OCI-LY3 (cell line): Measurements from ENCODE around the gene ZNF423.

Experiments used
- H2AFZ ChIP-seq: fragments of 200-600, 300-600 bp; shearing (Covaris generic); 2 replicates; pipeline ENCODE4 v1.6.0; 2014; ENCODE audit warnings: antibody characterized with exemption, low read depth, low read length
- H3K27ac ChIP-seq: fragments of 200-600, 300-600 bp; sonication (generic); 2 replicates; pipeline ENCODE4 v1.5.1; 2014; ENCODE audit warnings: mild to moderate bottlenecking, low read length, moderate library complexity, mixed read lengths
- H3K27me3 ChIP-seq: fragments of 200-600, 300-600 bp; sonication (generic); 2 replicates; pipeline ENCODE4 v1.6.1; 2014; ENCODE audit warnings: low read depth, low read length, mixed read lengths
- H3K36me3 ChIP-seq: fragments of 200-600, 300-600 bp; sonication (generic); replicated peaks from 2 replicates; pipeline ENCODE3; 2014; ENCODE audit warnings: low read depth, low read length, mixed read lengths
- H3K4me1 ChIP-seq: fragments of 300-600, 200-600 bp; sonication (generic); 2 replicates; pipeline ENCODE4 v1.6.1; 2014; ENCODE audit warnings: low read length, mixed read lengths
- H3K4me2 ChIP-seq: fragments of 200-600, 300-600 bp; sonication (generic); 2 replicates; pipeline ENCODE4 v1.6.1; 2014; ENCODE audit warnings: low read length, mixed read lengths
- H3K4me3 ChIP-seq: fragments of 300-600, 200-600 bp; sonication (generic); 2 replicates; pipeline ENCODE4 v1.5.1; 2014; ENCODE audit warnings: antibody characterized with exemption, mild to moderate bottlenecking, low read length, moderate library complexity
- H3K79me2 ChIP-seq: fragments of 300-600, 200-600 bp; shearing (Covaris generic); 2 replicates; pipeline ENCODE4 v1.6.1; 2014; ENCODE audit warnings: mild to moderate bottlenecking, low read length, mixed read lengths
- H3K9ac ChIP-seq: fragments of 300-600, 200-600 bp; shearing (Covaris generic); 2 replicates; pipeline ENCODE4 v1.6.0; 2014; ENCODE audit warnings: mild to moderate bottlenecking, low read length, moderate library complexity
- H3K9me3 ChIP-seq: fragments of 200-600, 300-600 bp; shearing (Covaris generic); 2 replicates; pipeline ENCODE4 v1.6.1; 2014; ENCODE audit warnings: low read length, mixed read lengths; ENCODE audit not compliant: insufficient read depth
- H4K20me1 ChIP-seq: fragments of 200-600, 300-600 bp; sonication (generic); 2 replicates; pipeline ENCODE4 v1.6.1; 2016; ENCODE audit warnings: low read length, mixed read lengths; ENCODE audit not compliant: insufficient read depth
- EZH2phosphoT487 ChIP-seq: fragments of 200-600 bp; shearing (Covaris generic); IDR thresholded peaks from 2 replicates; pipeline ENCODE4 v1.6.1; 2018; ENCODE audit warnings: antibody characterized with exemption, mixed run types, low read depth
- TF ChIP-seq, protein P1 (sequence below): fragments of 200-600, 300-600 bp; sonication (generic); IDR thresholded peaks from 2 replicates; pipeline ENCODE4 v1.5.1; 2014; ENCODE audit warnings: antibody characterized with exemption, low read length, low read depth

The ZNF423 gene

DNA sequence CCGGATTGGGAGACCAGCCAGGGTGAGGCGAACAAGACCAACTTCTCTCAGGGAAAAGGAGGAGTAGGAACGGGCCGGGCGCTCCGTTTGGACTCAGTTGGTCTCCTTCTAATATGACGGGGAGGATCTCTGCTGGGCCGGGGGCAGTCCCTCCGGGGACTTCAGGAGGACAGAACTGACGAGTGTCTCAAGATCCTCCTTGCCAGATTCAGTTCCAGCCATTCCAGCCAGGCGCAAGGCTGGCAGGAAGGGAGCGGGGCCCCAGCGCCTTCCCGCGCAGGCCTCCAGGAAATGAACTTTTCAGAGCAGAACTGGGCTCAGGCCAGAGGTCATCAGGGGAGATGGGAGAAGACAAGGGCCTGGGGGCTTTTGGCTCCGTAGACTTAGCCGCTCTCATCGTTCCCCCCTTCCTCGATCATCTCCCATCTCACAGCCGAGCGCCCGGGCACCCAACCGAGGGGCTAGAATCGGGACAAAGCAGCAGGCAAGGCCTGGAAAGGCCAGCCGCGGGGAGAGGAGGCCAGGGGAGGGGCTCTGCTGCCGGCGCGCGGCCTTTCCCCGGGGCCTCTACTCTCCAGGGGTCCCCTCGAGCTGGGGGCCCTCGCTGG, 1.6 kb downstream of the ZNF423 start:
- H3K4me3 ChIP-seq, result peak overlapping the region; percentile 86

DNA sequence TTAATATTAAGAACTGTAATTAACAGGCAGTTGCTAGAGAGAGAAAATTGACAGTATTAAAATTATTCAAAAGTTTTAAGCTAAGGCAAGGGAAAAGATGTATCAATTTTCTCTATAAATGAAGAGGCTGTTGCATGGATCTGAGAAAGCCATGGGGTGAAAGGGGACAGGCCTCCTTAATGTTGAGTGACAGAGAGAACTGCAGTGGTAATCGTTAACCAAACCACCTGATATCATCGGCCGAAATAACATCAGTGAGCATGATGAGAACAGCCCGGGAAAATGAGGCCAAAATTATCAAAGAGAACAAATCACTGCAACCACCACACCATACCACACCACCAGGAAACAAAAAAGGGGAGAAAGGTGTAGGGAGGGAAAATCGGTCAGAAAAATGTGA, 3.6 kb downstream of the ZNF423 start:
- Histone ChIP-seq H4K20me1 (0 out of 2 replicates have a peak, but pooled peaks cover 5% of the 10 kb centered on the region), H3K4me2 (no peak overlapping the region), H3K4me1 (no peaks in the 10 kb centered on the region), H3K4me3 (no peak overlapping the region), H3K79me2 (no peaks in the 10 kb centered on the region), H3K27me3 (peaks cover 60% of the 10 kb centered on the region), H3K9ac (no peak overlapping the region), H3K9me3 (no peaks in the 10 kb centered on the region), H3K36me3 (no peaks in the 10 kb centered on the region), H3K27ac (no peak overlapping the region), H2AFZ (no peak overlapping the region)
- no peak for TF ChIP-seq EZH2phosphoT487
- TF ChIP-seq, protein P1, sequence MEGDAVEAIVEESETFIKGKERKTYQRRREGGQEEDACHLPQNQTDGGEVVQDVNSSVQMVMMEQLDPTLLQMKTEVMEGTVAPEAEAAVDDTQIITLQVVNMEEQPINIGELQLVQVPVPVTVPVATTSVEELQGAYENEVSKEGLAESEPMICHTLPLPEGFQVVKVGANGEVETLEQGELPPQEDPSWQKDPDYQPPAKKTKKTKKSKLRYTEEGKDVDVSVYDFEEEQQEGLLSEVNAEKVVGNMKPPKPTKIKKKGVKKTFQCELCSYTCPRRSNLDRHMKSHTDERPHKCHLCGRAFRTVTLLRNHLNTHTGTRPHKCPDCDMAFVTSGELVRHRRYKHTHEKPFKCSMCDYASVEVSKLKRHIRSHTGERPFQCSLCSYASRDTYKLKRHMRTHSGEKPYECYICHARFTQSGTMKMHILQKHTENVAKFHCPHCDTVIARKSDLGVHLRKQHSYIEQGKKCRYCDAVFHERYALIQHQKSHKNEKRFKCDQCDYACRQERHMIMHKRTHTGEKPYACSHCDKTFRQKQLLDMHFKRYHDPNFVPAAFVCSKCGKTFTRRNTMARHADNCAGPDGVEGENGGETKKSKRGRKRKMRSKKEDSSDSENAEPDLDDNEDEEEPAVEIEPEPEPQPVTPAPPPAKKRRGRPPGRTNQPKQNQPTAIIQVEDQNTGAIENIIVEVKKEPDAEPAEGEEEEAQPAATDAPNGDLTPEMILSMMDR, result no peak

More for the DNA sequence above, 1.6 kb downstream of the ZNF423 start:
- no peak overlapping the region for H3K27ac ChIP-seq
- TF ChIP-seq, protein P1, result no peak
- TF ChIP-seq EZH2phosphoT487, result no peak
- H4K20me1 ChIP-seq, result 0 out of 2 replicates have a peak, but pooled peaks cover 5% of the 10 kb centered on the region
- H2AFZ ChIP-seq, result no peak overlapping the region
- peaks cover 56% of the 10 kb centered on the region for H3K27me3 ChIP-seq
- no peaks in the 10 kb centered on the region for H3K36me3 ChIP-seq
- H3K9me3 ChIP-seq, result no peaks in the 10 kb centered on the region
- peak overlapping the region; percentile 75 for H3K4me2 ChIP-seq
- H3K9ac ChIP-seq, result no peak overlapping the region
- H3K79me2 ChIP-seq, result no peaks in the 10 kb centered on the region
- H3K4me1 ChIP-seq, result no peaks in the 10 kb centered on the region

DNA sequence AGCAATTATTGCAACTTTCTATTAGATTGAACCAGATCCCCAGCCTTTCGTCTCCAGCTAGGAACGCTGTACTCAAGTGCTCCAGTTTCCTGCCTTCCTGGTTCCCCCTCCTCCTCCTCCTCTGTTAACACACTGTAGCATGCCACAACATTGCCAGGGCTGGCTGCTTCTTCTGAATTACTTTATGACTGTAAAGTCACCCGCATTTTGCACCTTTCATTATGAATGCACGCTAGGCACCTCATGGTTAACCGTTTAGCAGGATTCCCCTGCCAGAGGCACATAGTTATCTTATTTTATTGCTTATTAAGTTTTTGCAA, 4.5 kb downstream of the ZNF423 start:
- no peaks in the 10 kb centered on the region for H3K4me1 ChIP-seq
- 0 out of 2 replicates have a peak, but pooled peaks cover 5% of the 10 kb centered on the region for H4K20me1 ChIP-seq
- no peaks in the 10 kb centered on the region for H3K9me3 ChIP-seq
- no peaks in the 10 kb centered on the region for H3K36me3 ChIP-seq
- H3K4me3 ChIP-seq, result no peak overlapping the region
- H3K27me3 ChIP-seq, result peaks cover 64% of the 10 kb centered on the region
- TF ChIP-seq EZH2phosphoT487, result no peak
- TF ChIP-seq, protein P1, result no peak
- H2AFZ ChIP-seq, result no peak overlapping the region
- H3K4me2 ChIP-seq, result no peak overlapping the region
- no peak overlapping the region for H3K27ac ChIP-seq
- no peaks in the 10 kb centered on the region for H3K79me2 ChIP-seq
- H3K9ac ChIP-seq, result no peak overlapping the region

DNA sequence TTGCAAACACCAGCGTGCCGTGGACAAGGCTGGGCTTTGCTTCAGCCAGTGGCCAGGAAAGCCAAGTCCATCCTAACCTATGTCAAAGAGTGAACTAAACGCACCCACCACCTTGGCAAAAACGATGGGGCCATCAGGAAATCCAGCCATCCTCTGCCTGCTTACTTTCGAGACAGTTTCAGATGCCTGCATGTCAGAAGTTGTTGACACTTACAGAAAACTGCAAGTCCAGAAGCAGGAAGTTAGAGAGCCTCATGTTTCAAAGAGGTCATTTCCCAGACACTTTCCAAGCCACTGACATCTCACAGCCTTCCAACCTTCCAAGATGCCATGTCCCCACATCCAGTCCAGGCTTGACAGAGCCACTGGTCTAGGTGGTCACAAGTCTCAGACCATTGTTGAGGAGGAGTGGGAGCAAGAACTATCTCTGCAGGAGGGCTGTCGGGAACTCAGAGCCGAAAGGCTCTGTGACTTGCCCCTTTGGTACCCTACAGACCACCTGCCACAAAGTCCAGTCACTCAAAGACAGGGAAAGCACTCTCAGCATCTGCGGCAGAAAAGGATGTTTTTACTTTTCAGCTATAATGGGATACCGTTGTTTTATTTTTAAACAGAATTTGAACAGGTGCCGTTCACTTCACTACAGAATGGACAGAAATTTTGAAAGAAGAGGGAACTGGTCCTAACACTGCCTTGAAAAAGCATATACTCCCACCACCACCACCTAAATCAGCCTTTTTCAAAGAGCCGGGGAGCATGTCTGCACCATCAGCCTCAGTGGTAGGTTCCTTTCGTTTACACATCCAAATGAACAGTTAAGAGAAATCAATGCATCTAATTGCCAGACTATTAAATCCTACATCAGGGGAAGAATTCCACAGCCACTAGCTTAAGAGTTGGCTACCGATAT, 5.1 kb downstream of the ZNF423 start:
- H3K27me3 ChIP-seq, result peaks cover 64% of the 10 kb centered on the region
- H4K20me1 ChIP-seq, result 0 out of 2 replicates have a peak, but pooled peaks cover 5% of the 10 kb centered on the region
- no peaks in the 10 kb centered on the region for H3K9me3 ChIP-seq
- no peak overlapping the region for H3K4me3 ChIP-seq
- no peak overlapping the region for H3K4me2 ChIP-seq
- no peak overlapping the region for H3K9ac ChIP-seq
- no peak overlapping the region for H2AFZ ChIP-seq
- H3K4me1 ChIP-seq, result no peaks in the 10 kb centered on the region
- no peaks in the 10 kb centered on the region for H3K36me3 ChIP-seq
- TF ChIP-seq EZH2phosphoT487, result no peak
- TF ChIP-seq, protein P1, result no peak
- H3K27ac ChIP-seq, result no peak overlapping the region
- no peaks in the 10 kb centered on the region for H3K79me2 ChIP-seq
